Endothelial cell of umbilical vein (primary cell): Measurements from ENCODE around the gene MTPN. TPM values are rescaled to one million over a fixed set of nuclear protein-coding genes. Genes with fewer than 3 reads are reported as not detected.

Experiments used
- BruUV-seq: library from RNA; stranded (reverse); fragments of 400-500 nt; replicated peaks from 2 replicates; lab custom pipeline; 2021; lab: Mats Ljungman, UMichigan
- CTCF ChIA-PET: fragments of 300-600, 350-600 bp; sonication (Branson Sonifier 250); formaldehyde crosslinking; loops from one replicate; lab custom pipeline; 2021; ENCODE audit warnings: antibody characterized with exemption, inconsistent platforms; lab: Charles Lee
- POLR2A ChIA-PET: fragments of 300-600, 350-600 bp; sonication (Branson Sonifier 250); formaldehyde crosslinking; loops from one replicate; lab custom pipeline; 2021; ENCODE audit warnings: antibody characterized with exemption, inconsistent platforms; lab: Charles Lee
- DNase-seq: peaks from one replicate; pipeline ENCODE4 v3.0.0-alpha.2; 2011; ENCODE audit warnings: low read depth, low spot score
- FAIRE-seq: peaks from 2 replicates; lab custom pipeline; 2011; peaks lifted over from hg19 to GRCh38; lab: Jason Lieb, UNC
- H2AFZ ChIP-seq: 2 replicates; pipeline ENCODE4 v1.6.0; 2012; ENCODE audit warnings: low read depth, low read length, control low read depth, inconsistent platforms
- H3K27ac ChIP-seq: 2 replicates; pipeline ENCODE4 v1.5.1; 2011; ENCODE audit warnings: low read depth, mild to moderate bottlenecking, control low read depth, low read length, moderate library complexity; ENCODE audit not compliant: insufficient read depth
- H3K27me3 ChIP-seq, 2 experiments: 2 replicates each; pipeline versions ENCODE4 v1.6.0 to v1.6.1; 2011; ENCODE audit warnings: low read length in 2 of 2, mixed read lengths in 1 of 2; ENCODE audit not compliant: control insufficient read depth in 2 of 2, insufficient read depth in 2 of 2
- H3K36me3 ChIP-seq, 2 experiments: 2 replicates in 1 of 2; 3 replicates in 1 of 2; pipeline ENCODE4 v1.5.1; 2011; ENCODE audit warnings: low read length in 2 of 2, mild to moderate bottlenecking in 1 of 2, moderate library complexity in 1 of 2; ENCODE audit not compliant: control insufficient read depth in 2 of 2, insufficient read depth in 2 of 2; ENCODE audit errors: extremely low read depth in 1 of 2
- H3K4me1 ChIP-seq: 3 replicates; pipeline ENCODE4 v1.5.1; 2011; ENCODE audit warnings: mild to moderate bottlenecking, low read length; ENCODE audit not compliant: control insufficient read depth, insufficient read depth; ENCODE audit errors: extremely low read depth
- H3K4me2 ChIP-seq: 2 replicates; pipeline ENCODE4 v1.6.1; 2011; ENCODE audit warnings: low read length, control low read depth, mixed read lengths; ENCODE audit not compliant: insufficient read depth
- H3K4me3 ChIP-seq, 3 experiments: fragments of 200-600 bp in 1 of 3; sonication (generic), shearing (Covaris generic) in 1 of 3; replicated peaks in 1 of 3; 2 replicates each; pipeline ENCODE4 v1.5.1; 2011 to 2016; ENCODE audit warnings: control low read depth in 3 of 3, low read length in 3 of 3, mild to moderate bottlenecking in 2 of 3, inconsistent platforms in 1 of 3, low read depth in 1 of 3, moderate library complexity in 1 of 3; ENCODE audit not compliant: insufficient read depth in 1 of 3
- H3K79me2 ChIP-seq: 2 replicates; pipeline ENCODE4 v1.6.0; 2012; ENCODE audit warnings: low read length, inconsistent platforms; ENCODE audit not compliant: control insufficient read depth, insufficient read depth
- H3K9ac ChIP-seq: replicated peaks from 2 replicates; pipeline ENCODE3; 2011; ENCODE audit warnings: low read length, control low read depth; ENCODE audit not compliant: insufficient read depth; ENCODE audit errors: extremely low read depth
- H3K9me1 ChIP-seq: replicated peaks from 3 replicates; pipeline ENCODE4 v1.6.0; 2011; ENCODE audit warnings: mild to moderate bottlenecking, low read length; ENCODE audit not compliant: control insufficient read depth, insufficient read depth; ENCODE audit errors: extremely low read depth
- H3K9me3 ChIP-seq: replicated peaks from 2 replicates; pipeline ENCODE4 v1.5.1; 2012; ENCODE audit warnings: low read length, inconsistent platforms; ENCODE audit not compliant: control insufficient read depth, insufficient read depth
- H4K20me1 ChIP-seq: replicated peaks from 2 replicates; pipeline ENCODE3; 2011; ENCODE audit warnings: mild to moderate bottlenecking, low read length; ENCODE audit not compliant: control insufficient read depth, insufficient read depth; ENCODE audit errors: extremely low read depth
- EZH2 ChIP-seq: IDR thresholded peaks from 2 replicates; pipeline ENCODE4 v1.6.1; 2012; ENCODE audit warnings: borderline replicate concordance, low read depth, mild to moderate bottlenecking, moderate library complexity, low read length, inconsistent platforms; ENCODE audit not compliant: severe bottlenecking
- FOS ChIP-seq: IDR thresholded peaks from 2 replicates; pipeline ENCODE4 v1.6.1; 2011; ENCODE audit warnings: mild to moderate bottlenecking, low read length, moderate library complexity, borderline replicate concordance; ENCODE audit not compliant: insufficient read depth
- GATA2 ChIP-seq: IDR thresholded peaks from 2 replicates; pipeline ENCODE4 v1.7.0; 2011; ENCODE audit warnings: low read depth, mild to moderate bottlenecking, moderate library complexity, mixed read lengths, low read length; ENCODE audit not compliant: insufficient read length, insufficient read depth
- JUN ChIP-seq: IDR thresholded peaks from 2 replicates; pipeline ENCODE4 v1.6.1; 2011; ENCODE audit warnings: borderline replicate concordance, low read depth; ENCODE audit not compliant: insufficient read length, insufficient read depth
- MYC ChIP-seq: IDR thresholded peaks from one replicate; pipeline ENCODE4 v1.6.1; 2011; ENCODE audit warnings: mild to moderate bottlenecking, low read depth, low read length
- POLR2A ChIP-seq: IDR thresholded peaks from 2 replicates; pipeline ENCODE4 v1.6.1; 2012; ENCODE audit warnings: low read depth, mild to moderate bottlenecking, control low read depth, low read length
- POLR2AphosphoS5 ChIP-seq: IDR thresholded peaks from 2 replicates; pipeline ENCODE4 v1.6.1; 2012; ENCODE audit warnings: low read depth, mild to moderate bottlenecking, control low read depth, low read length, moderate library complexity; ENCODE audit not compliant: insufficient read depth
- dilution Hi-C: fragments of 300-500 bp; cut with MboI; formaldehyde crosslinking; loops from one replicate; pipeline ENCODE4 v1.15.0; 2019; ENCODE audit warnings: low sequenced_read_pairs; ENCODE audit not compliant: extremely low pct_ligation_motif_present
- intact Hi-C: fragments of 100-400 bp; cut with micrococcal nuclease; formaldehyde crosslinking; loops from one replicate; pipeline ENCODE4 v1.10.0; 2022
- polyA plus RNA-seq, 4 experiments: library from polyadenylated mRNA; depleted of rRNA in 3 of 4; stranded (reverse) in 3 of 4; unstranded in 1 of 4; fragments of >200 nt; gene quantifications; 2 replicates each; pipeline versions ENCODE4 v1.2.1 to v1.2.3, GENCODE V29; 2011 to 2012; ENCODE audit warnings: missing spikeins in 1 of 4
- total RNA-seq: library from RNA; stranded (reverse); gene quantifications from 2 replicates; pipeline ENCODE4 v1.2.3, GENCODE V29; 2021
- TF ChIP-seq, protein P1 (sequence below), 2 donors: IDR thresholded peaks; 1 replicate in 1 of 2; 2 replicates in 1 of 2; pipeline ENCODE4 v1.5.1; 2011; ENCODE audit warnings: low read length in 2 of 2, mild to moderate bottlenecking in 2 of 2, moderate library complexity in 2 of 2, control low read depth in 1 of 2, inconsistent platforms in 1 of 2, low read depth in 1 of 2; ENCODE audit not compliant: insufficient read depth in 1 of 2; ENCODE audit errors: extremely low read depth in 1 of 2
- TF ChIP-seq, protein P2 (sequence below): IDR thresholded peaks from 2 replicates; pipeline ENCODE4 v1.6.1; 2011; ENCODE audit not compliant: insufficient read depth, insufficient read length

Gene MTPN
- total and polyA plus RNA-seq, 2 donors (not counting 3 experiments of a cell fraction or from before 2014, with no cell fraction given): 58.1 to 174 TPM

DNA sequence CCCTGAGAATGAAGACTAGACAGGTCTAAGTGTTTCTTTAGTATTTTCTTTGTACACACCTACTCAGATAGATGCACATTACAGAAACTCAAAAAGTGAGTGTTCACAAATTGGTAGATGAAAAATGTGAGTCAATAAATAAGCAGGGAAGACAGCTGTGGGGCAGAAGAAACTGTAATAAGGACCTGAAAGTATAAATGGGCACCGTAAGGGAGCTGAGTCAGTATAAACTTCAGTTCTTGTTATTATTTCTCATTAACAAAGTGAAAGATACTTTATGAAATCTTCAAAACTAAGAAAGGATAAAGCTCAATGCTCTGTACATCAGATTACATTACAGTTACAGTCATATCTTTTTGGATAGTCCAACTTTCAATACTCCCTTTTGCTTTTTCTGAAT lies 2.5 kb downstream of the MTPN start:
- Histone ChIP-seq H3K79me2 (peaks cover 73% of the 10 kb centered on the region), H3K27me3 (no peaks in the 10 kb centered on the region), H3K4me1 (peaks cover 29% of the 10 kb centered on the region), H3K9me1 (no peaks in the 10 kb centered on the region), H2AFZ (no peak overlapping the region), H4K20me1 (peaks cover 8% of the 10 kb centered on the region), H3K9me3 (no peaks in the 10 kb centered on the region), H3K27ac (no peak overlapping the region), H3K9ac (no peak overlapping the region), H3K4me3 (no peak overlapping the region), H3K36me3 (peaks cover 0 to 4% of the 10 kb centered on the region in 2 experiments), H3K4me2 (peak overlapping the region; percentile 98)
- DNase-seq: no peak
- dilution Hi-C loops: no loop called here
- intact Hi-C loops: loop anchor here (5.0 kb wide), 1 partner anchor 1357 kb away; no protein-coding TSS in a partner anchor
- CTCF ChIA-PET: no interaction called here
- FAIRE-seq: no peak
- POLR2A ChIA-PET: no interaction called here
- TF ChIP-seq, protein P1, sequence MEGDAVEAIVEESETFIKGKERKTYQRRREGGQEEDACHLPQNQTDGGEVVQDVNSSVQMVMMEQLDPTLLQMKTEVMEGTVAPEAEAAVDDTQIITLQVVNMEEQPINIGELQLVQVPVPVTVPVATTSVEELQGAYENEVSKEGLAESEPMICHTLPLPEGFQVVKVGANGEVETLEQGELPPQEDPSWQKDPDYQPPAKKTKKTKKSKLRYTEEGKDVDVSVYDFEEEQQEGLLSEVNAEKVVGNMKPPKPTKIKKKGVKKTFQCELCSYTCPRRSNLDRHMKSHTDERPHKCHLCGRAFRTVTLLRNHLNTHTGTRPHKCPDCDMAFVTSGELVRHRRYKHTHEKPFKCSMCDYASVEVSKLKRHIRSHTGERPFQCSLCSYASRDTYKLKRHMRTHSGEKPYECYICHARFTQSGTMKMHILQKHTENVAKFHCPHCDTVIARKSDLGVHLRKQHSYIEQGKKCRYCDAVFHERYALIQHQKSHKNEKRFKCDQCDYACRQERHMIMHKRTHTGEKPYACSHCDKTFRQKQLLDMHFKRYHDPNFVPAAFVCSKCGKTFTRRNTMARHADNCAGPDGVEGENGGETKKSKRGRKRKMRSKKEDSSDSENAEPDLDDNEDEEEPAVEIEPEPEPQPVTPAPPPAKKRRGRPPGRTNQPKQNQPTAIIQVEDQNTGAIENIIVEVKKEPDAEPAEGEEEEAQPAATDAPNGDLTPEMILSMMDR (IDR thresholded peaks at IDR 0.05; ENCODE audit: extremely low read depth in 1 of 2, insufficient read depth in 1 of 2, low read depth in 1 of 2, low read length in 2 of 2): no peak
- TF ChIP-seq EZH2: no peak
- no peak for TF ChIP-seq FOS
- TF ChIP-seq, protein P2, sequence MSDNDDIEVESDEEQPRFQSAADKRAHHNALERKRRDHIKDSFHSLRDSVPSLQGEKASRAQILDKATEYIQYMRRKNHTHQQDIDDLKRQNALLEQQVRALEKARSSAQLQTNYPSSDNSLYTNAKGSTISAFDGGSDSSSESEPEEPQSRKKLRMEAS: no peak
- no peak for TF ChIP-seq POLR2A
- no peak for TF ChIP-seq MYC
- no peak for TF ChIP-seq JUN
- TF ChIP-seq POLR2AphosphoS5: no peak
- no peak for TF ChIP-seq GATA2
- no TSS peak for BruUV-seq
